Hepatocyte (in vitro differentiated cells): Measurements from ENCODE around the gene UGT1A7. TPM values are rescaled to one million over a fixed set of nuclear protein-coding genes. Genes with fewer than 3 reads are reported as not detected.

ENCODE experiments used
- DNase-seq: peaks from one replicate; pipeline ENCODE4 v3.0.0-alpha.2; 2016; ENCODE audit warnings: low spot score
- H2AFZ ChIP-seq: fragments of 200-600 bp; sonication (generic); 2 replicates; pipeline ENCODE4 v1.6.0; 2016; ENCODE audit warnings: antibody characterized with exemption, mild to moderate bottlenecking
- H3K27ac ChIP-seq: fragments of 200-600 bp; sonication (generic); 2 replicates; pipeline ENCODE4 v1.5.1; 2016; ENCODE audit warnings: mild to moderate bottlenecking
- H3K27me3 ChIP-seq: fragments of 200-600 bp; sonication (generic); 2 replicates; pipeline ENCODE4 v1.6.1; 2016
- H3K36me3 ChIP-seq: fragments of 200-600 bp; sonication (generic); replicated peaks from 2 replicates; pipeline ENCODE4 v1.5.1; 2016; ENCODE audit warnings: low read depth; ENCODE audit not compliant: insufficient read depth
- H3K4me1 ChIP-seq: fragments of 200-600 bp; sonication (generic); 2 replicates; pipeline ENCODE4 v1.5.1; 2016; ENCODE audit warnings: mild to moderate bottlenecking, moderate library complexity; ENCODE audit not compliant: insufficient read depth
- H3K4me2 ChIP-seq: fragments of 200-600 bp; sonication (generic); 2 replicates; pipeline ENCODE4 v1.6.0; 2016
- H3K4me3 ChIP-seq: fragments of 200-600 bp; sonication (generic); 2 replicates; pipeline ENCODE4 v1.5.1; 2016; ENCODE audit warnings: mild to moderate bottlenecking
- H3K79me2 ChIP-seq: fragments of 200-600 bp; sonication (generic); 2 replicates; pipeline ENCODE4 v1.6.0; 2017; ENCODE audit warnings: mild to moderate bottlenecking
- H3K9me2 ChIP-seq: fragments of 200-600 bp; sonication (generic); replicated peaks from 2 replicates; pipeline ENCODE4 v1.6.0; 2017; ENCODE audit warnings: mild to moderate bottlenecking; ENCODE audit not compliant: insufficient read depth
- H3K9me3 ChIP-seq: fragments of 200-600 bp; sonication (generic); 2 replicates; pipeline ENCODE4 v1.5.1; 2016; ENCODE audit warnings: low read depth, mild to moderate bottlenecking
- H4K20me1 ChIP-seq: fragments of 200-600 bp; sonication (generic); 2 replicates; pipeline ENCODE4 v1.6.0; 2016; ENCODE audit warnings: mild to moderate bottlenecking; ENCODE audit not compliant: insufficient read depth, poor library complexity, severe bottlenecking
- CTCF ChIP-seq: fragments of 200-600 bp; sonication (generic); IDR thresholded peaks from 2 replicates; pipeline ENCODE4 v1.5.1; 2016; ENCODE audit warnings: antibody characterized with exemption, mild to moderate bottlenecking; ENCODE audit not compliant: poor library complexity
- EZH2 ChIP-seq: fragments of 200-600 bp; sonication (generic); IDR thresholded peaks from 2 replicates; pipeline ENCODE4 v1.6.1; 2016; ENCODE audit warnings: antibody characterized with exemption, mild to moderate bottlenecking, borderline replicate concordance
- EZH2phosphoT487 ChIP-seq: fragments of 200-600 bp; sonication (generic); IDR thresholded peaks from one replicate; pipeline ENCODE4 v1.6.1; 2018; ENCODE audit warnings: antibody characterized with exemption, mild to moderate bottlenecking, low read depth, moderate library complexity; ENCODE audit not compliant: unreplicated experiment, severe bottlenecking
- WGBS: methylation state at CpG from one replicate; pipeline ENCODE4 v1.1.6; 2016; ENCODE audit warnings: low lambda C conversion rate; ENCODE audit errors: missing lambda C conversion rate; 5-methylcytosine and 5-hydroxymethylcytosine counted together
- polyA plus RNA-seq: library from polyadenylated mRNA; unstranded; fragments of >200 nt; fragmentation: Nextera tagmentation; extraction: Ambion mirVana; gene quantifications from 2 replicates; pipeline ENCODE4 v1.2.1, GENCODE V29; 2016
- total RNA-seq: library from RNA; depleted of rRNA; stranded (reverse); fragments of >200 nt; gene quantifications from 2 replicates; pipeline ENCODE4 v1.2.3, GENCODE V29; 2014

The UGT1A7 gene
- total and polyA plus RNA-seq, 2 experiments from 2014 or later, result 0.07 TPM; not detected in 1

GRCh38 chr2:233815861-233816260, 134.2 kb downstream of the UGT1A7 start:
- H3K9me2 ChIP-seq, result no peaks in the 10 kb centered on the region
- H3K79me2 ChIP-seq, result no peaks in the 10 kb centered on the region
- H3K27ac ChIP-seq, result no peak overlapping the region
- no peak overlapping the region for H2AFZ ChIP-seq
- TF ChIP-seq EZH2, result no peak
- TF ChIP-seq EZH2phosphoT487, result no peak
- no peak for TF ChIP-seq CTCF
- H3K4me3 ChIP-seq, result no peak overlapping the region
- no peak overlapping the region for H3K4me2 ChIP-seq
- no peak for DNase-seq
- no peaks in the 10 kb centered on the region for H4K20me1 ChIP-seq
- no peaks in the 10 kb centered on the region for H3K36me3 ChIP-seq
- no peaks in the 10 kb centered on the region for H3K27me3 ChIP-seq
- peaks cover 10% of the 10 kb centered on the region for H3K4me1 ChIP-seq
- H3K9me3 ChIP-seq, result no peaks in the 10 kb centered on the region
- 84% methylated on average over 6 of the region's 6 CpGs for WGBS

- no peak for DNase-seq
These were observed 134.6 kb downstream of the UGT1A7 start for GRCh38 chr2:233816334-233816733.

GRCh38 chr2:233816771-233817170, 135.1 kb downstream of the UGT1A7 start:
- no peaks in the 10 kb centered on the region for H3K27me3 ChIP-seq
- DNase-seq, result peak; percentile 20
- TF ChIP-seq EZH2, result no peak
- TF ChIP-seq EZH2phosphoT487, result no peak
- TF ChIP-seq CTCF, result no peak
- no peak overlapping the region for H3K4me3 ChIP-seq
- H3K9me3 ChIP-seq, result no peaks in the 10 kb centered on the region
- H3K9me2 ChIP-seq, result no peaks in the 10 kb centered on the region
- H4K20me1 ChIP-seq, result no peaks in the 10 kb centered on the region
- H3K27ac ChIP-seq, result no peak overlapping the region
- peaks cover 10% of the 10 kb centered on the region for H3K4me1 ChIP-seq
- no peaks in the 10 kb centered on the region for H3K36me3 ChIP-seq
- no peak overlapping the region for H2AFZ ChIP-seq
- WGBS, result 85% methylated on average over 4 of the region's 4 CpGs
- H3K4me2 ChIP-seq, result no peak overlapping the region
- H3K79me2 ChIP-seq, result no peaks in the 10 kb centered on the region

More at GRCh38 chr2:233816334-233816733, 134.6 kb downstream of the UGT1A7 start:
- Histone ChIP-seq H3K4me1 (peaks cover 10% of the 10 kb centered on the region), H3K36me3 (no peaks in the 10 kb centered on the region), H4K20me1 (no peaks in the 10 kb centered on the region), H3K9me2 (no peaks in the 10 kb centered on the region), H3K4me2 (no peak overlapping the region), H3K9me3 (no peaks in the 10 kb centered on the region), H3K79me2 (no peaks in the 10 kb centered on the region), H3K4me3 (no peak overlapping the region), H2AFZ (no peak overlapping the region), H3K27me3 (no peaks in the 10 kb centered on the region), H3K27ac (no peak overlapping the region)
- TF ChIP-seq CTCF, result no peak
- no peak for TF ChIP-seq EZH2phosphoT487
- TF ChIP-seq EZH2, result no peak
- 66% methylated on average over 2 of the region's 2 CpGs for WGBS
